T-helper 22 cell (primary cell): Measurements from ENCODE around the gene GET4.
"Not testable (repeated sequence)": the region's sequence is repeated elsewhere in the genome, so short reads cannot be mapped to it uniquely, and the experiment has no call there.

Experiments
- DNase-seq: peaks from one replicate; pipeline ENCODE4 v3.0.0-alpha.2; 2020; ENCODE audit warnings: low read depth

GET4 gene

DNA sequence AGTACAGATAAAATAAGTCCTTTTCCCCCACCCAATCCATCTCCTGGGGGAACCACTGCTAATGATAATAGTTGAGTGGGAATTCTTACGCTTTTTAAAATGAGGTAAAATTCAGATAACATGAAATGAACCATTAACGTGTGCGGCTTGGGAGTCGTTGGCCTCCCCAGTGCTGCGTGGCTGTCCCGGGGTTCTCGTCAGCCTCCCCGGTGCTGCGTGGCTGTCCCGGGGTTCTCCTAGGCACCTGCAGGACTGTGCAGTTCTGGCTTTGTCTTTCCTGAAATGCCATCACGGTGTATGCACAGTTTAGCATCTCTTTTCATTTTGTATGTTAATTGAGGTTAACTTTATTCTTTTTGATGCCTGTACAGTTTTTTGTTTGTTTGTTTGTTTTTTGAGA is 30.6 kb upstream of the GET4 start:
- no peak for DNase-seq

DNA sequence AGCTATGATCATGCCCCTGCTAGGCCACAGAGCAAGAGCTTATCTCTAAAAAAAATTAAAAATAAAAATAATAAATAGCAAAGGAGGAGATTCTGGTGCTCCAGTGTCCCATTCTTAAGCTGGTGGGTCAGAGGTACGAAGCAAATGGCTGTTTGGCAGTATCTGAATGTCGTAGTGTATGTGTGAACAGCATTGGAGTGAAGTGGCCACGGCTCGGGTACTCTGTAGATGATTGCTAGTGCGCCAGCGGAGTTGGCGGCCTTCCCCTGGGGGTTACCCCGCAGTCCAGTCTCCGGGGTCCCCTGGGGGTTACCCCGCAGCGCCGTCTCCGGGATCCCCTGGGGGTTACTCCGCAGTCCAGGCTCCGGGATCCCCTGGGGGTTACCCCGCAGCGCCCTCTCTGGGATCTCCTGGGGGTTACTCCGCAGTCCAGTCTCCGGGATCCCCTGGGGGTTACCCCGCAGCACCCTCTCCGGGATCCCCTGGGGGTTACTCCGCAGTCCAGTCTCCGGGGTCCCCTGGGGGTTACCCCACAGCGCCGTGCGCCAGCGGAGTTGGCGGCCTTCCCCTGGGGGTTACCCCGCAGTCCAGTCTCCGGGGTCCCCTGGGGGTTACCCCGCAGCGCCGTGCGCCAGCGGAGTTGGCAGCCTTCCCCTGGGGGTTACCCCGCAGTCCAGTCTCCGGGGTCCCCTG is 29.2 kb upstream of the GET4 start:
- DNase-seq, result not testable (repeated sequence)

DNA sequence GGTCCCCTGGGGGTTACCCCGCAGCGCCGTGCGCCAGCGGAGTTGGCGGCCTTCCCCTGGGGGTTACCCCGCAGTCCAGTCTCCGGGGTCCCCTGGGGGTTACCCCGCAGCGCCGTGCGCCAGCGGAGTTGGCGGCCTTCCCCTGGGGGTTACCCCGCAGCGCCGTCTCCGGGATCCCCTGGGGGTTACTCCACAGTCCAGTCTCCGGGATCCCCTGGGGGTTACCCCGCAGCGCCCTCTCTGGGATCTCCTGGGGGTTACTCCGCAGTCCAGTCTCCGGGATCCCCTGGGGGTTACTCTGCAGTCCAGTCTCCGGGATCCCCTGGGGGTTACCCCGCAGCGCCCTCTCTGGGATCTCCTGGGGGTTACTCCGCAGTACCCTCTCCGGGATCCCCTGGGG is 28.6 kb upstream of the GET4 start:
- DNase-seq, result not testable (repeated sequence)

DNA sequence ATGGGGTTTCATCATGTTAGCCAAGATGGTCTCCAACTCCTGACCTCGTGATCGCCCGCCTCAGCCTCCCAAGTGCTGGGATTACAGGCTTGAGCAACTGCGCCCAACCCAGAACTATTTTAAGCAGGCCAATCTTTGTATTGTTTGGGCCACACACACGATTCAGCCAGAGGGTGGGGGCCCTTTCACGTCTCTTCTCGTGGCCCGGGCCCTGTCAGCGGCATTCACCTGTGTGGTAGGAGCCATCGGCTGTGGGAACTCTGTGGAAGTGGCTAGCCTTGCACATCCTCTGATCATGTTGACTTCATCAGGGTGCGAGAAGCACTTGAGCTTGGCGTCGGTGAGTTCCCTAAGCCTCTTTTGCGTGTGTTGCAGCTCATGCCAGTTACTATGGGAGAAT is 27.2 kb upstream of the GET4 start:
- DNase-seq, result no peak

DNA sequence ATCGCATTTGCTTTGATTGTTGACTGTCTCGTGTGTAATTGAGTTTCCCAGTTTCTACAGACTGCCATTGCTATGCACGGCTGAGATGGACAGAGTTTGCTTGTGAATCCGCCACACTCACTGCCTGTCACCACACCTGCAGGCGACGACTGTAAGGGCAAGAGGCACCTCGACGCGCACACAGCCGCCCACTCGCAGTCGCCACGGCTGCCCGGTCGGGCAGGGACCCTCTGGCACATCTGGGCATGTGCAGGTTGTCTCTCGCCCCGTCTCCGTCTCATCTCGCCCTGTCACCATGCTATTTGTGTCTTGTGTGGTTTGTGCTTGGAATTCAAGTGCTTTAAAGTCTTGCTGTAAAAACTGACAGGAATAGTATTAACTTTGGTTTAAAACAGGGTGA is 26.6 kb upstream of the GET4 start:
- no peak for DNase-seq

DNA sequence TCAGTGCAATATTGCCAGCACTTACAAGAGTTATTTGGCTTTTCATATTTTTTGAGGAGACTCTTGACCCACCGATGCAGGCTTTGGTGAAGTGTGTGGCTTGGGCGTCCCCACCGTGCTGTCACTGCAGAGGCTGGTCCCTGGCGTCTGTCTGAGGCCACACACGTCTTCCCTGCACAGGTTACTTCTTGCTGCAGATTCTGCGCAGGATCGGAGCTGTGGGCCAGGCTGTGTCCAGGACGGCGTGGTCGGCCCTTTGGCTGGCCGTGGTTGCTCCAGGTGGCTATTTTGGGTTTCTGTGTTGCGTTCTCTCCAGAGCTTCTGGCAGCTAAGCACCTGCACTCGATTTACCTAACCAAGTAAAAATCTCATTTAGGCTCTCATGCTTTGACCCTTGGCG is 25.1 kb upstream of the GET4 start:
- no peak for DNase-seq

DNA sequence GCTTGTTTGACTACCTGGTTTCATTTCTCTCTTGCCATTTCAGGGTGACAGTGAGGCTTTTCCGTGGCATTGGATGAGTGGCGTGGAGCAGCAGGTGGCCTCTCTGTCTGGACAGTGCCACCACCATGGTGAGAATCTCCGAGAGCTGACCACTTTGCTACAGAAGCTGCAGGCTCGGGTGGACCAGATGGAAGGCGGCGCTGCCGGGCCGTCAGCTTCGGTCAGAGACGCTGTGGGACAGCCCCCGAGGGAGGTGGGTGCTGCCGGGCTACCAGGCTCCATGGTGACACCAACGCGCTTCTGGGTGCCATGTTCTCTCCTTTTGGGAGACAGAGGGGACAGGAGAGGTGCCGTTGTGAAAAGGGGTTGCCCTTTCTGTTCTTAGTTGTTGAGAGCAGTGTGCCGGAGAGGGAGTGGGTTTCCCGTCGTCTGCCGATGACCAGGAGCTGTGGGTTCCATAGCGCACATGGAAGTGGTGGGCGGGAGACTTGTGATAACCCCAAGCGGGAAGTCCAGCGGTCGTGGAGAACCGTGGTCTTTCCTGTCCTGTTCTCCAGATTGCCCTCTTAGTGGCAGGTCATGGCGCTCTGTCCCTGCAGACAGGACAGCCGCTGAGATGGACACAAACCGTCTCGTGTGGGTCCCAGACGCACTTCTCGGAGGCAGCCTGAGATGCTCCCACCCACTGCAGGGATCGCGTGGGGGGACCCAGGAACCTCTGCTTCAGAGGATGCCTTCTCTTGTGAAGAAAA is 22.8 kb upstream of the GET4 start:
- DNase-seq, result no peak

DNA sequence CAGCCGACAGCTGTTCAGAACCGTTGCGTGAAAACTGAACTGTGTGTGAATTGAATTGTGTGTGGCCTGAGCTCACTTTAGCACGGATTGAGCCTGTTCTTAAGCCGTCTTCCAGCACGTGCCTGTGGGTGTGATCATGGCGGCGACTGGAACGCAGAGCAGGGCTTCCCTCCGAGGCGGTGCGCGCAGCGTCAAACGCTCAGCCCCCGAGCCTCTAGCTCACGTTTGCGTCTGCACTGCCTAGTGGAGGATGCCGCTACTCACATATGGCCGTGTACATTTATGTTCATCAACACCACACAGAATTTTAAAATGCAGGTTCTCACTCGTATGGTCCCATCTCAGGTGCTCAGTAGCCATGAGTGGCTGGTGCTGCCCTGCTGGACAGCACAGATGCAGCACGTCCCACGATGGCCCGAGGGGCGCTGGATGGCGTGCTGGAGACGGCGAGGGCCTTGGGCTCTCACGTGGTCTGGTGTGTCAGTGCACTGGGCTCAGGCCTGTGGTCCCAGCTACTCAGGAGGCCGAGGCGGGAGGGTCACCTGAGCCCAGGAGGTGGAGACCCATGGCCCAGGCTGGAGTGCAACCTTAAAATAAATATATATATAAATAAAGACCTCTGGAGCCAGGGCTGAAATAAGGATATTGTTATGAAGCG is 22.1 kb upstream of the GET4 start:
- DNase-seq, result no peak

DNA sequence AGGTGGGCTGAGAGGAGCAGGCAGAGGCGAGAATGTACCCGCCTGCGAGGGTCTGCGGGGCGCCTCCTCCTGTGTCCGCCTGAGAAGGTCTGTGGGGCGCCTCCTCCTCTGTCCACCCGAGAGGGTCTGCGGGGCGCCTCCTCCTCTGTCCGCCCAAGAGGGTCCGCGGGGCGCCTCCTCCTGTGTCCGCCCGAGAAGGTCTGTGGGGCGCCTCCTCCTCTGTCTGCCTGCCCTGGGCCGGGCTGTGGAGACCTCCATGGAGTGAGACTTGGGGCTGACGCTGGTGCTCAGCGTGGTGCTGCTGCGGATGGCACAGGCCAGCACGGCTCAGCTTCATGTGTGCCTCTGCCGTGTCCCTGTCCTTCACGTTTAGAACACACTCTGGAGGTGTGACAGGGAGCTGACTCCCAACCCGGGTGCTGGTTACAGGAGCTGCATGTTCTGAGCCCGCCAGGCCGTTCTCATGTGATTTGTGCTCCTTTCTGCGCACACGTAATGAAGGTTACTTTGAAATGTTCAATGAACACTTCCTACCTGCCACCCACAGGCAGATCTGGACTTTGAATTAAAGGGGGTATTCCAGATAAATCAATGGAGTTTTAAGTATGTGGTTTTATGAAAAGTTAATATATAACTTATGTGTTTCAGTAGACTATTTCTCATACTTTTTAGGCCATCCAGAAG is 20.5 kb upstream of the GET4 start:
- no peak for DNase-seq

DNA sequence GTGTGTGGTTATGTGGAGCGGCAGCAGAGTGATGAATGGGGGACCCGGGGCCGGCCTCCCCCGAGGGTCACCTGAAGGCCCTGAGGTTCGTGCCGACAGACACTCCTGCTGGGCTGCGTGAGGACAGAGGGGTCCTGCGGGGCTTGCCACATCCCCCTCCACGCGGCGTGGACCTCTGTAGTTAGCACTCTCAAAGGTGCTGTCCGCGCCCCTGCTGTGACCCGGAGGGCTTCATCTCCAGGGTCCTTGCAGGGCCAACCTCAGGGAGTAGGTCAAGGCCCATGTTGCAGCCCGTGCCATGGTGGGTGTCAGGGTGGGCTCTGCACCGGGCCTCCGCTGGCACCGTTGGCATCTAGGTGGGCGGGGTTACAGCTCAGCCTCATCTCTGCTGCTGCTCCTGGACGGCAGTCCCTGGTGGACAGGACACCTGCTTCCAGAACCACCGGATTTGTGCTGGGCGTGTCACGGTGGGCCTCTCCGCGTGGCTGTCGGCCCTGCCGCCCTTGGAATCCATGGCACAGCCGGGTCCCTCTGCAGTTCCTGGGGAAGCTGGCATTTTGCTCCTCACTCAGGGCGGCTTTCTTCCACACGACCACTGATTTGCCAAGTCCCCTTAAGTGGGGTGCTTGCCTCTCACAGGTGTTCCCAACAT is 19.8 kb upstream of the GET4 start:
- no peak for DNase-seq

DNA sequence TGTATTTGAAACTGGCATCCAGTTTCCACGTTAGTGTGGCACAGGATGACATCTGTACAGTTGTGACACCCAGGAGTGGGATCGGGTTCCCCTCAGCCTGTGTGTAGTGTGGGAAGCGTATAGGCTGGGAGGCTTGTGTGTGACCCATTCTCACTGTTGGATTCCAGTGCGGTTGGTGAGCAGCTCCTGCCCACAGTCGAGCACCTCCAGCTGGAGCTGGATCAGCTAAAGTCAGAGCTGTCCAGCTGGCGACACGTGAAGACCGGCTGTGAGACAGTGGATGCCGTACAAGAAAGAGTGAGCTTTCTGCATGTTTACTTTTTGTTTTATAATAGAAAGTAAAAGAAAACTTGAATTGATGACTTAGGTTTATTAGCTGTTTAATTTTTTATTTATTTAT is 18.7 kb upstream of the GET4 start:
- DNase-seq, result no peak

DNA sequence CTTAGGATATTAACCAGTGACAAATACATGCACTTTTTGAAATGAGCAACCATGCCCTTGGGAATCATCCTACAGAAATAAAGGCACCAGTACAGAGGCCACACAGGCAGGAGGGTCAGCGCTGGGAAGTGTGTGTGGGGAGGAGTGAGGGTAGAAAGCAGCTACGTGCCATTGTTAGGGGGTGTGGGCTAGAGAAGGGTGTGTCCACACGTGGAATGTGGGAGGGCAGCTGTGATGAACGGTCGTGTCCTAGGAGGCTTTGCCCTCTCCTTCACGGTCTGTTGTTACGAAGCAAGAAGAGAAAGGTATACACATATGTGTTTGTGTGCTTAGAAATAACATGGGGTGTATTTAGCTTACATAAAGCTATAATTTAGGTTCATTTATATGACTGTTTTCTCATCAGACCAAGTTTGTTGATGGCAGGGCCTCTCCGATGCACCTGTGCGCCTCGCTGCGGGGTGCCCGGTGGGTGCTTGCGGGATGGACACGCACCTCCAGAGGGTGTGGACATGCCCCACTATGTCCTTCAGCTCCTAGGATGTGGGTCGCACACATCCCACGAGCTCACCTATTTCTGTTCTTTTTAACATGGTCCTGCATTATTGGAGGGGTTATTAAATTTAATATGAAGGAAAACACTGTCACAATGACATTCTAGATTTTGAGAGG is 16.9 kb upstream of the GET4 start:
- no peak for DNase-seq

DNA sequence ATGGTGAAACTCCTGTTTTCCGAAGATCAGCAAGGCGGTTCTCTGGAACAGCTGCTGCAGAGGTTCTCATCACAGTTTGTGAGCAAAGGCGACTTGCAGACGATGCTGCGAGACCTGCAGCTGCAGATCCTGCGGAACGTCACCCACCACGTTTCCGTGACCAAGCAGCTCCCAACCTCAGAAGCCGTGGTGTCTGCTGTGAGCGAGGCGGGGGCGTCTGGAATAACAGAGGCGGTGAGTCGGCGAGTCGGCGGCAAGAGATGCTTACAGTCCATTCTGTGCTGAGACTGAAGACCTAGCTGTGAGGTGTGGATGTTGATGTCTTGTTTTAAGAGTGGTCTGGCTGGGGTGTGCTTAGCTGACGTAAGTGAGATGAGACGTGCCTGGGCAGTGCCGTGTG is 16.2 kb upstream of the GET4 start:
- DNase-seq, result no peak

DNA sequence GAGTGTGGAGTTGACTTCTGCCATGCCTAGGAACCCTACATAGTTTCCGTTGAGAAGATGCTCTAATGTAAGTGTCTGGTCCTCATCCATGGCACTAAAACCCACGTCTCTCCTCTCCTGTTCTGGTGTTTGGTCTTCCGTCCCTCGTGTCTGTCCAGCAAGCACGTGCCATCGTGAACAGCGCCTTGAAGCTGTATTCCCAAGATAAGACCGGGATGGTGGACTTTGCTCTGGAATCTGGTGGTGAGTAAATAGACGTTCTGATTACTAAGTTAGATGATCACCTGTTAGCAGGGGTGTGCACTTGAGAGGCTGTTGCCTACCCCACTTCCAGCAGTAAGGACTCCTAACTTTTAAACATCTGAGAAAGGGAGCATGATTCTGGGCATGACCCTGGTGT is 15.1 kb upstream of the GET4 start:
- no peak for DNase-seq

DNA sequence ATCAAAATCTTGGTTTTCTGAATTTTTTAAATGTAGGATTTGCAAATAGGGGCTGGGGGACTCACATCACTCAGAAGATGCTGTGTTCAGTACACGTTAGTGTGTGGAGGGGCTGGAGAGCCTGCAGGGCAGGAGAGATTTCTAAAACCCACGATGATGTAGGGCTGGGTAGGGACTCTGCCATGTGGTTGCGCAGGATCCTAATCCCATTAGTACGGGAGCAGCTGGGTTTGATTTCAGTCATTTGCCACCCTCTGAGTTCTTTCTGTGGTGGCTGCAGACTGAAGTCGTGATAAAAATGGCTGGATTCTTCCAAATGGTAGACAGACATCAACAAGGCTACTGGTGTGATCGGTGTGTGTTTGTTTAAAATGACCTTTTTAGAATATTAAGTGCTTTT is 14.2 kb upstream of the GET4 start:
- no peak for DNase-seq

DNA sequence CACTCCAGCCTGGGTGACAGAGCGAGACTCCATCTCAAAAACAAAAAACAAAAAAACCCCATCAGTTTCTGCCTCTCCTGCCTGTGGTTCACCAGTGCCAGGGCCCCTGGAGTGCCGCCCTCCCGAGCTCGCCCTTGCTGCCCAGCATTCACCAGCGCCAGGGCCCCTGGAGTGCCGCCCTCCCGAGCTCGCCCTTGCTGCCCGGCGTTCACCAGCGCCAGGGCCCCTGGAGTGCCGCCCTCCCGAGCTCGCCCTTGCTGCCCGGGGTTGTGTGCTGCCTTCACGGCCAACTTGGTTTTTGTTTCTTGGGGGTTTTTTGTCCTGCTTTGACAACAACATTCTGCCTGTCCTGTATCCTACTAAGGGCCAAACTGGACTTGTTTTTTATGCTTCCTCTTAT is 13.2 kb upstream of the GET4 start:
- no peak for DNase-seq

DNA sequence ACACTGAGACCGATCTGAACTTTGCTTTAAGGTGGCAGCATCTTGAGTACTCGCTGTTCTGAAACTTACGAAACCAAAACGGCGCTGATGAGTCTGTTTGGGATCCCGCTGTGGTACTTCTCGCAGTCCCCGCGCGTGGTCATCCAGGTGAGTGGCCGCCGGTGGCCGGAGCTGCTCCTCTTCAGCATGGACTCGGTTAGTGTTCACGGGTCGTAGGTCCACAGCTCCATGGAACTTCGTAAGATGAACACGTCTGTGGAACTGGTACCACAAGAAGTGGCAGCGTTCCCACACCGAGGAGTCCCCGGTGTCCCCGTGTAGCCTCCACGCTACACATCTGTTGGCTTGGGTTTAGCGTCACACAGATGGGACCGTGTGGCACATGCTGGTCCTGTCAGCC is 10.4 kb upstream of the GET4 start:
- no peak for DNase-seq

DNA sequence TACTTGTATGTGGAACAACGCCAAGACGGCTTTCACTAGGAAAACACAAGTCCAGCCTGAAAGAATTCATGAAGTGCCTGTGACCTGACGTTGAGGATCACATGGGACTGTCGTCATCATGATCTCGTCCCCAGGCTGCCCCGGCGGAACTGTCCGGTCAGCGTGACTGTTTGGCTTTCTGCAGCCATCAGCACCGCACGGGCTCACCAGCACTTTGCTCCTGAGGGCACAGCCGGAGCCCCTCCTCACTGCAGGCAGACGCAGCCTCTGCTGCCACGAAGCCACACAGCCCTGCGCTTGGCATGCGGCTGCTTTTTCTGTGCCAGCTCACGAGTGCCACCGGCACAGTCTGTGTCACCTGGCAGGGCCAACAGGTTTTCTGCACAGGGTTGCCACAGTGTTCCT is 9.4 kb upstream of the GET4 start:
- no peak for DNase-seq

DNA sequence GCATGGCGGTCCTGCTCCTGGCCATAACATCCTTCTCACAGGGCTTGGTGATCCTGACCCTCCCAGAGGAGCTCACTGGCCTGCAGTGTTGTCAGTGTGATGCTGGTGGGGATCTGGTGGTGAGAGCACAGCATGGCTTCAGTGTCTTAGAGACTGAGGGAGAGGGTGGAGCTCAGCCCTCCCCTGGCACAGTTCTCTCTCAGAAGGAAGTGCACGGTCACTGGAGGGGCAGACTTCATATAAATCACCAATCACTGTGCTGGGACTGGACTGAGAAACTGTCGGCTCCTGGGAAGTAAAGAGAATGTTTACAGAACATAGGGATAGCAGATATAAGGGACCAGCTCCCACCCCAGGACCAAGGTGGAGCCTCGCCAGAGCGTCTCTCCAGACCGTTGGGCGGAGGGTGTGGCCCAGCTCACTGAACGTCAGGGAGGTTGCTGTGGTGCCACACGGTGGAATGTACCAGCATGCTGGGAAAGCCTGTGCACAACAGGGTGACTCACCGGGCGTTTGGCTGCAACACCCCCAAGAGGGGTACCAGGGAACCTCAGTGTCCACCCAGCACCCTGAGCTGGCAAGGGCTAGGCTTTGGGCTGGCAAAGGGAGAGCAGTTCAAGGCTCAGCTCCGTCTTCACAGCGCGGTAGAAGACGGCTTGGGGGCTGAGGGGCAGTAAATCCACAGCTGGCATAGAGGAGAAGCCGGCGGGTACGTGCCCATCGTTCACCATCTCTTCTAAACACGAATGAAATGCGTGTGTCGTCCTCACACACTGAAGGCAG is 8.8 kb upstream of the GET4 start:
- no peak for DNase-seq

DNA sequence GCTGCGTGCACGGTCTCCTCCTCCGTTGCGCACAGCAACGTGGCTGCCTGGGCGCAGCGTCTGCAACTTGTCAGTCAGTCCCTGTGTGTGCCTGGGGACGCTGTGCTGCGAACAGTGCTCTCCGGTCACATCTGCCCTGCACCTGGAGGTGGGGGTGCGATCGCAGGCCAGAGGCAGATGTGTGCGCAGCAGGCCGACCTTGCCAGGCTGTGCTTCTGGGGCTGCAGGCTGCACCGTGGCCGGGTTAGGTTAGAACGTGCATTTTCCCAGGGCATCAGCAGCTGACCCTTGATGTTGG is 8.2 kb upstream of the GET4 start:
- no peak for DNase-seq

DNA sequence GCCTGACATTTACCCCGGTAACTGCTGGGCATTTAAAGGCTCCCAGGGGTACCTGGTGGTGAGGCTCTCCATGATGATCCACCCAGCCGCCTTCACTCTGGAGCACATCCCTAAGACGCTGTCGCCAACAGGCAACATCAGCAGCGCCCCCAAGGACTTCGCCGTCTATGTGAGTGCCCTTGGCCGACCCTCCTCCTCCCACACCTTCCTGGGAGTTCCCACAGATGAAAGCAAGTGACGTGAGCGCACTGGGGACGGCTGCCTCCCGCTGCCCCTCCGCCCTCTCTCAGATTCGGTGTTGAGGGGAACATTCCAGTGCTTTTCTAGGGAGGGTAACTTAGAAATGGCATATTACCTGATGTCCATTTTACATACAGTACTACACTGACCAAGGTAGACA is 7.0 kb upstream of the GET4 start:
- no peak for DNase-seq
